Tibial nerve (tissue), 4 donors: ENCODE measurements around the gene ROPN1L. TPM values are rescaled to one million over a fixed set of nuclear protein-coding genes. Genes with fewer than 3 reads are reported as not detected.

Experiments
- DNase-seq, 2 donors: peaks; one replicate each; pipeline ENCODE4 v3.0.0-alpha.2; 2019; ENCODE audit warnings: low spot score in 2 of 2
- H3K27ac ChIP-seq, 4 donors: fragments of 200-600 bp; sonication (generic) in 3 of 4; one replicate each; pipeline ENCODE4 v1.5.1; 2017 to 2019; ENCODE audit warnings: mild to moderate bottlenecking in 1 of 4
- H3K27me3 ChIP-seq, 2 donors: fragments of 200-600 bp; sonication (generic) in 1 of 2; one replicate each; pipeline versions ENCODE4 v1.5.1 to v1.6.0; 2017 to 2019
- H3K36me3 ChIP-seq, 3 donors: fragments of 200-600 bp; sonication (generic); one replicate each; pipeline ENCODE4 v1.5.1; 2018 to 2019
- H3K4me1 ChIP-seq, 4 donors: fragments of 200-600 bp; sonication (generic) in 3 of 4; one replicate each; pipeline ENCODE4 v1.5.1; 2017 to 2019
- H3K4me3 ChIP-seq, 4 donors: fragments of 200-600 bp; sonication (generic) in 3 of 4; one replicate each; pipeline ENCODE4 v1.5.1; 2017 to 2019; ENCODE audit warnings: mild to moderate bottlenecking in 1 of 4, moderate library complexity in 1 of 4
- H3K9me3 ChIP-seq, 4 donors: fragments of 200-600 bp; sonication (generic) in 3 of 4; one replicate each; pipeline ENCODE4 v1.5.1; 2017 to 2019
- EP300 ChIP-seq, 2 donors: sonication (generic); formaldehyde crosslinking; IDR thresholded peaks; one replicate each; pipeline ENCODE4 v1.6.1; 2017; ENCODE audit warnings: antibody characterized with exemption in 2 of 2, mild to moderate bottlenecking in 1 of 2
- POLR2A ChIP-seq, 2 donors: fragments of 450-650 bp; IDR thresholded peaks; one replicate each; pipeline ENCODE4 v1.6.1; 2017; ENCODE audit warnings: antibody characterized with exemption in 2 of 2, mild to moderate bottlenecking in 2 of 2, moderate library complexity in 2 of 2
- WGBS, 2 donors: methylation state at CpG; one replicate each; pipeline ENCODE4 v1.1.5; 2018; 5-methylcytosine and 5-hydroxymethylcytosine counted together
- total RNA-seq, 4 donors: library from RNA; depleted of rRNA; stranded (reverse); fragments of >200 nt; gene quantifications; one replicate each; pipeline ENCODE4 v1.1.0, GENCODE V29; 2016
- TF ChIP-seq, protein P1 (sequence below), 5 experiments: fragments of 200-600 bp in 3 of 5; fragments of 450-650 bp in 2 of 5; sonication (generic) in 3 of 5; IDR thresholded peaks; one replicate each; pipeline ENCODE4 v1.5.1; 2016 to 2019; ENCODE audit warnings: antibody characterized with exemption in 5 of 5, mild to moderate bottlenecking in 3 of 5, moderate library complexity in 2 of 5

ROPN1L gene
- total RNA-seq, 4 donors from 2014 or later = 0.98 TPM; not detected in 3

DNA sequence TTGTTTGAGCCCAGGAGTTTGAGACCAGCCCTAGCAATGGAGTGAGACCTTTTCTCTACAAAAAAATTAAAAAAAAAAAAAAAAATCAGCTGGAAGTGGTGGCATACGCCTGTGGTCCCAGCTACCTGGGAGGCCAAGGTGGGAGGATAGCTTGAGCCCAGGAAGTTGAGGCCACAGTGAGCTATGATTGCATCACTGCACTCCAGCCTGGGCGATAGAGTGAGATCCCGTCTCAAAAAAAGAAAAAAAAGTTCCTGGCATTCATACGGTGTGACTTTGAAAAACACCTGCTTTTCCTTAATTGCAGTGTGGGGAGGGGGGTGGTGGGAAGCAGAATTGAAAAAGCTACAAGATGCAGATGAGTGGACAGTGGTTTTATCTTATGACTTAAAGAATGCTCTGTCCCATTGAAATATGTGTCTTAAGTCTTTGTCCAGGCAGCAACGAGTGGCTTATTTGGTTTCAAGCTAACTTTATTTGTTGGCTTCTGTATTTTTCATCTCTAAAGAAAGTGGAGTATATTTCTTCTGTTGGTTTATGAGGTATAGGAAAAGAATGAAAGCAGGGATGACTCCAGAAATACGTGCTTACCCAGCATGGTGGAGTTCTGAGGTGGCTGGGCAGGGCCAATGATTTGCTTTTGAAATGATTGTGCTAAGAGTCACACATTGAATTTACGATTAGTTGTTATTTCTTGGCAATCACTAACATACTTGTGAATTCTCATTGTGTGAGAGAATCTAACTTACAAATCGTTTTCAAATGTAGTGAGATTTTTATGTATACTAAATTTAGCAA lies 27.8 kb downstream of the ROPN1L start:
- no peaks in the 10 kb centered on the region for H3K36me3 ChIP-seq
- H3K27me3 ChIP-seq = no peaks in the 10 kb centered on the region
- H3K4me1 ChIP-seq = peaks cover 0 to 6% (median 1%) of the 10 kb centered on the region in 4 donors
- no peak overlapping the region for H3K27ac ChIP-seq
- whole genome bisulfite sequencing, 2 donors = 69 to 74% methylated on average over 8 of the region's 8 CpGs
- TF ChIP-seq POLR2A (IDR thresholded peaks at IDR 0.05) = no peak
- H3K4me3 ChIP-seq = no peak overlapping the region
- H3K9me3 ChIP-seq = no peaks in the 10 kb centered on the region
- DNase-seq = no peak

DNA sequence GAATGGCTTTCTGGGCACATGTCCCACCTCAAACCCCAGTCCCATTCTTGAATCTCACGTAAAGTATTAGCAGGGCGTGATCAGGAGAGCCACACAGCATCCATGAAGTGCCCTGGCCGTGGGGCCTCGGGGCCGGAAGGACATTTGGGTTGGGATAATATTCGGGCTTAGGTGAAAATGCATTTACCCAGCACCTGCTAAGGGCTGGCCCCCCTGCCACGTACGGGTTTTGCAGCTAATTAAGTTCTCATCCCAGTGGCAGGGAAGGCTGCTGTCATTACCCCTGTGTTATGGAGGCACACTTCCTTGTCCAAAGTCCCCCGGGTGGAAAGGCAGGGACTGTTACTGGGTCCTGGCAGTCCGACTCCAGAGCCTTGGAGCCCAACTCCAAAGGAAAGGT lies 29.0 kb downstream of the ROPN1L start:
- 88 to 92% methylated on average over 10 of the region's 10 CpGs for WGBS, 2 donors
- no peak for DNase-seq

DNA sequence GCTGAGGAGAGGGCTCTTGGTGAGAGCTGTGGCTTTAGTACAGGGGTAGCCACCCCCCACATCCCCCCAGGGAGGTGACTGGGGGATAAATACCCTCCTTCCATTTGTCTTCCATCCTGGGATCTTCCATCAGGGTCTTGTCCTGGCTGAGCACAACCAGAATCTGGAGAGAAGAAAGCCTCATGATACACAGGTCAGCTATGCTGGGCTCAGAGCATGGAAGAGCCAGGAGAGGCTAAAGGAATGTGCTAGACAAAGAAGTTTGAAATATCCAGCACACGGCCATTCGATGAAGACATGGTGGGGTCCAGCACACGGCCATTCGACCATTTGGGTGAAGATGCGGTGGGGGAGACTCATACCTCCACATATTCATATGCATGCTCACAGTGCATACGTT lies 30.0 kb downstream of the ROPN1L start:
- peaks cover 0 to 6% (median 1%) of the 10 kb centered on the region in 4 donors for H3K4me1 ChIP-seq
- H3K9me3 ChIP-seq = peaks cover 0 to 16% (median 2%) of the 10 kb centered on the region in 4 donors
- H3K27me3 ChIP-seq = no peaks in the 10 kb centered on the region
- H3K27ac ChIP-seq = no peak overlapping the region
- WGBS, 2 donors = 94 to 95% methylated on average over 6 of the region's 6 CpGs
- no peak for DNase-seq
- no peaks in the 10 kb centered on the region for H3K36me3 ChIP-seq
- no peak for TF ChIP-seq EP300 (IDR thresholded peaks at IDR 0.05)
- no peak overlapping the region for H3K4me3 ChIP-seq

More for the DNA sequence above, 29.0 kb downstream of the ROPN1L start:
- peaks cover 0 to 10% (median under 1%) of the 10 kb centered on the region in 4 donors for H3K9me3 ChIP-seq
- no peak overlapping the region for H3K4me3 ChIP-seq
- no peaks in the 10 kb centered on the region for H3K36me3 ChIP-seq
- TF ChIP-seq POLR2A (IDR thresholded peaks at IDR 0.05) = no peak
- TF ChIP-seq, protein P1, sequence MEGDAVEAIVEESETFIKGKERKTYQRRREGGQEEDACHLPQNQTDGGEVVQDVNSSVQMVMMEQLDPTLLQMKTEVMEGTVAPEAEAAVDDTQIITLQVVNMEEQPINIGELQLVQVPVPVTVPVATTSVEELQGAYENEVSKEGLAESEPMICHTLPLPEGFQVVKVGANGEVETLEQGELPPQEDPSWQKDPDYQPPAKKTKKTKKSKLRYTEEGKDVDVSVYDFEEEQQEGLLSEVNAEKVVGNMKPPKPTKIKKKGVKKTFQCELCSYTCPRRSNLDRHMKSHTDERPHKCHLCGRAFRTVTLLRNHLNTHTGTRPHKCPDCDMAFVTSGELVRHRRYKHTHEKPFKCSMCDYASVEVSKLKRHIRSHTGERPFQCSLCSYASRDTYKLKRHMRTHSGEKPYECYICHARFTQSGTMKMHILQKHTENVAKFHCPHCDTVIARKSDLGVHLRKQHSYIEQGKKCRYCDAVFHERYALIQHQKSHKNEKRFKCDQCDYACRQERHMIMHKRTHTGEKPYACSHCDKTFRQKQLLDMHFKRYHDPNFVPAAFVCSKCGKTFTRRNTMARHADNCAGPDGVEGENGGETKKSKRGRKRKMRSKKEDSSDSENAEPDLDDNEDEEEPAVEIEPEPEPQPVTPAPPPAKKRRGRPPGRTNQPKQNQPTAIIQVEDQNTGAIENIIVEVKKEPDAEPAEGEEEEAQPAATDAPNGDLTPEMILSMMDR (IDR thresholded peaks at IDR 0.05) = no peak
- TF ChIP-seq EP300 (IDR thresholded peaks at IDR 0.05) = no peak
- H3K4me1 ChIP-seq = peaks cover 0 to 6% (median 1%) of the 10 kb centered on the region in 4 donors
- H3K27me3 ChIP-seq = no peaks in the 10 kb centered on the region
- H3K27ac ChIP-seq = no peak overlapping the region

DNA sequence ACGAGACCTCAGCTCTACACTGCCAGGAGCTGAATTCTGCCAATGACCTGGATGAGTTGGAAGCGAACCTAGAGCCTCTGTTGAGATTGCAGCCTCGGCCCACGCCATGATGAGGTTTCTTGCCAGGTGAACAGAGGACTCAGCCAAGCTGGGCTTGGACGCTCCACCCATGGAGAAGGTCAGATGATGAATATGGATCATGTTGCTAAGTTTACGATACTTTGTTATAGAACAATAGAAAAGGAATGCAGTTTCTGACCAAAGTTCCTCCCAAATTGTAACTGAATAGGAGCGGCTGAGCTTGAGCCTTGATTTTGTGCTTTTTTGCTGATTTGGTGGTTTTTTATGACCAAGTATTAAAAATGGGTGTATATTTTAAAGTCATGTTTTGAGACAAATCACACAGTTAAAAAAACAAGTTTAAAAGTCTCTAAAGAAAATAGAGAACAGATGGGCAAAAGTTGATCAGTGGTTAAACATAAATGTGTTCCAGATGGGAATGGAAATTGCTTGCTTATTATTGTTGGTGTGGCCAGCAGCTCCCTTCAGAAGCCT lies 32.9 kb downstream of the ROPN1L start:
- TF ChIP-seq POLR2A (IDR thresholded peaks at IDR 0.05) = no peak
- TF ChIP-seq EP300 (IDR thresholded peaks at IDR 0.05) = no peak
- TF ChIP-seq, protein P1 (IDR thresholded peaks at IDR 0.05) = no peak
- DNase-seq = no peak
- peak overlapping the region in 1 of 4 donors; percentile 10 for H3K27ac ChIP-seq
- WGBS, 2 donors = 45 to 67% methylated on average over 7 of the region's 7 CpGs
- H3K4me1 ChIP-seq = peaks cover 0 to 3% (median 0%) of the 10 kb centered on the region in 4 donors
- no peaks in the 10 kb centered on the region for H3K36me3 ChIP-seq
- peaks cover 0 to 16% (median 2%) of the 10 kb centered on the region in 4 donors for H3K9me3 ChIP-seq
- H3K27me3 ChIP-seq = no peaks in the 10 kb centered on the region
- no peak overlapping the region for H3K4me3 ChIP-seq

DNA sequence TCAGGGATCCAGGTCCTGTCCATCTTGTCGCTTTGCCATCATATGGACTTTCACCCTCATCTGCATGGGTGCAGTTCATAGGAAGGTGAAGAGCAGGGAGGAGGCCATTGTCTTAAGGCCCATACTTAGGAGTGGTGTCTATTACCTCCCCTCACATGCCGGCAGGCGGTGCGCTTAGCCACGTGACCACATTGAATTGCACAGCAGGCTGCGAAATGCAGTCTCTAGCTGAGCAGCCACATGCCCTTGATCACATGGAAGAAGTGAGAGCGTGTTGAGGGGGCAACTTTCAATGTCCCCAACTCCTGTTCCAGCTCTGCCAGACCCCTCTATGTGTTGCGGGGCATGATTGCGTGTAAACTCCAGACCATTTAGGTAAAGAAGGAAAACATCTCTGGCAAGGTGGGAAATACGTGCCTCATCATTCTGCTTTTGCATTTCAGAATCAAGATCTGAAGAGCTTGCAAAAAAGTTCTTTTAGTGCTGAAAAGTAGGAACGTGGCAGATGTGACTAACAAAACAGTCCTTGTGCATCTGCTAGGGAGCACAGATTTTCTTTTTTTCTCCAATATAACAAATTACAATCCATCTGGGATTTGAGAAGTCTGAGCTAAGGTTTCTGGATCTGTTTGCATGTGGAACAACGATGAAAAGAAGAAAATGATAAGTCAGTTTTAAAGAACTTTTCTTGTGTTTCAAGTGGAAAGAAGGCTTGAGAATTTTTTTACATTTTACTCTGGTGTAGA lies 34.4 kb downstream of the ROPN1L start:
- Histone ChIP-seq H3K4me3 (no peak overlapping the region), H3K27me3 (no peaks in the 10 kb centered on the region), H3K36me3 (no peaks in the 10 kb centered on the region), H3K9me3 (peaks cover 0 to 16% (median 2%) of the 10 kb centered on the region in 4 donors), H3K27ac (no peak overlapping the region), H3K4me1 (peaks cover 0 to 3% (median 0%) of the 10 kb centered on the region in 4 donors)
- no peak for TF ChIP-seq POLR2A (IDR thresholded peaks at IDR 0.05)
- no peak for TF ChIP-seq EP300 (IDR thresholded peaks at IDR 0.05)
- TF ChIP-seq, protein P1 (IDR thresholded peaks at IDR 0.05) = no peak
- DNase-seq = no peak
- 79 to 87% methylated on average over 12 of the region's 12 CpGs for WGBS, 2 donors
